Aorta (tissue), 5 donors: ENCODE measurements around the gene CEACAM3. TPM values are rescaled to one million over a fixed set of nuclear protein-coding genes. Genes with fewer than 3 reads are reported as not detected.

Experiments used
- ATAC-seq: fragments of 200-7000 bp; cut with Tn5 transposase; one replicate; pipeline ENCODE4 v1.9.1; 2022; ENCODE audit warnings: moderate library complexity; ENCODE audit not compliant: low FRiP score
- DNase-seq, 2 donors: peaks; one replicate each; pipeline ENCODE4 v3.0.0-alpha.2; 2020
- H3K27ac ChIP-seq, 2 donors: one replicate each; pipeline ENCODE4 v1.5.1; 2013; ENCODE audit warnings: low read length in 2 of 2, mild to moderate bottlenecking in 2 of 2, moderate library complexity in 2 of 2, control low read depth in 1 of 2, inconsistent platforms in 1 of 2, low read depth in 1 of 2
- H3K27me3 ChIP-seq, 2 donors: one replicate each; pipeline ENCODE4 v1.6.1; 2013; ENCODE audit warnings: control low read depth in 1 of 2, low read length in 1 of 2, mild to moderate bottlenecking in 1 of 2, moderate library complexity in 1 of 2; ENCODE audit not compliant: insufficient read depth in 2 of 2, control insufficient read depth in 1 of 2
- H3K36me3 ChIP-seq, 2 donors: one replicate each; pipeline ENCODE4 v1.6.1; 2013; ENCODE audit warnings: control low read depth in 1 of 2, low read length in 1 of 2, mild to moderate bottlenecking in 1 of 2; ENCODE audit not compliant: insufficient read depth in 2 of 2, control insufficient read depth in 1 of 2
- H3K4me1 ChIP-seq, 2 donors: one replicate each; pipeline ENCODE4 v1.6.1; 2013; ENCODE audit warnings: low read length in 2 of 2, control low read depth in 1 of 2, mild to moderate bottlenecking in 1 of 2, moderate library complexity in 1 of 2; ENCODE audit not compliant: insufficient read depth in 2 of 2, control insufficient read depth in 1 of 2
- H3K4me3 ChIP-seq, 2 donors: one replicate each; pipeline ENCODE4 v1.5.1; 2013; ENCODE audit warnings: low read length in 2 of 2, control low read depth in 1 of 2, mild to moderate bottlenecking in 1 of 2
- H3K9me3 ChIP-seq: one replicate; pipeline ENCODE4 v1.6.1; 2013; ENCODE audit warnings: mild to moderate bottlenecking, low read length; ENCODE audit not compliant: control insufficient read depth
- WGBS, 2 donors: extraction: QIAGEN DNeasy Blood & Tissue Kit; methylation state at CpG; one replicate each; pipeline ENCODE4 v1.1.7; 2013; 5-methylcytosine and 5-hydroxymethylcytosine counted together
- intact Hi-C, 2 donors: fragments of 100-400 bp; cut with DNase I; formaldehyde crosslinking; loops; one replicate each; pipeline versions ENCODE4 v1.14.2 to v1.15.0; 2022
- polyA plus RNA-seq, 2 donors: library from polyadenylated mRNA; stranded (reverse); fragments of 200-250 nt; gene quantifications; one replicate each; pipeline ENCODE4 v1.2.3, GENCODE V29; 2013
- total RNA-seq, 2 donors: library from RNA; stranded (reverse); fragmentation: NEBNext Ultra II Directional; extraction: Animal tissue kit (Norgen Biotek cat#: 25700); gene quantifications; one replicate each; pipeline ENCODE4 v1.2.1, GENCODE V29; 2021
- donor health status: healthy with polysubstance abuse.
- donor health status: Bipolar disorder and iron deficiency.
- donor health status: DM: no; HTN: no; CAD: no.
- donor health status: DM: no; HTN: no; CAD: no.
- donor health status: DM: yes; HTN: yes; CAD: no.

Gene CEACAM3
- total and polyA plus RNA-seq, 4 donors, result 0.39 to 0.99 TPM; not detected in 2

DNA sequence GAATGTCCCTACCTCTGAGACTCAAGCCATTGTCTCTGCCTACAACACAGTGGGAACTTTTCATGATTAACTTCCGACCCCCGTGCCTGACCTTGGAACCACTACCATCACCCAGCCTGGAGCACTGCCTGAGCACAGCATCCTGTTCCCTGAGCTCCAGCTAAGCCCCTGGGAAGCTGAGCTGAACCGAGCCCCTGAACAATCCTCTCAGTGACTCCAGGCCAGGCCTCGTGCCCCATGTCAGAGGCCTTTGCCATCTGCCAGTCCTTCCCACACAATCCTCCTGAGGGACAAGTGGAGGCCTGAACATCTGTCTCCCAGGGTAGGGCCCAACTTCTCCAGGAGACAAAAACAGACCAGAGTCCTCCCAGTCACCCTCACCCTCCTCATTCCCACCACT, 17.5 kb downstream of the CEACAM3 start:
- H3K4me1 ChIP-seq, result no peaks in the 10 kb centered on the region
- 49 to 56% methylated on average over 4 of the region's 4 CpGs for WGBS, 2 donors

GRCh38 chr19:41815301-41815700, 18.9 kb downstream of the CEACAM3 start:
- no peak for ATAC-seq
- H3K4me3 ChIP-seq, result no peak overlapping the region
- no peak overlapping the region for H3K27ac ChIP-seq
- no peaks in the 10 kb centered on the region for H3K36me3 ChIP-seq
- peak in 1 of 2 donors; percentile 9 for DNase-seq
- H3K9me3 ChIP-seq, result no peaks in the 10 kb centered on the region
- intact Hi-C loops, result no loop called here
- no peaks in the 10 kb centered on the region for H3K27me3 ChIP-seq
- no peaks in the 10 kb centered on the region for H3K4me1 ChIP-seq
- 61 to 79% methylated on average over 4 of the region's 4 CpGs for WGBS, 2 donors

More for the DNA sequence above, 17.5 kb downstream of the CEACAM3 start:
- Histone ChIP-seq H3K4me3 (no peak overlapping the region), H3K36me3 (no peaks in the 10 kb centered on the region), H3K27ac (no peak overlapping the region), H3K9me3 (no peaks in the 10 kb centered on the region), H3K27me3 (no peaks in the 10 kb centered on the region)
- ATAC-seq (no peak), DNase-seq (peak in 1 of 2 donors; percentile 40)
- intact Hi-C loops, result no loop called here

DNA sequence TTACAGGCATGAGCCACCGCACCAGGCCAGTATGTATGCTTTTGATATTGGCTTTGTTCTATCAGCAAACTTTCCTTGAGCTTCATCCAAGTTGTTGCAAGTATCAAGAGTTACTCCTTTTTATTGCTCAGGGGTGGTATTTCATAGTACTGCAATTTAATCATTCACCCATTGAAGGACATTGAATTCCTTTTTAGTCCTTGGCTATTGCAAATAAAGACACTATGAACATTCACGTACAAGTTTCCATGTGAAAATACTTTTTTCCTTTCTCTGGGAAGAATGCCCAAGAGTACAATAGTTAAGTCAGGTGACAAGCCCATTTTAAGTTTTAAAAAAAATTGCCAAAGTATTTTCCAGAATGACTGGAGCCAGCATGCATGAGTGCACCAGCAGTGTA, 20.4 kb downstream of the CEACAM3 start:
- WGBS, 2 donors, result 40 to 46% methylated on average over 2 of the region's 2 CpGs
- H3K27ac ChIP-seq, result no peak overlapping the region
- H3K27me3 ChIP-seq, result no peaks in the 10 kb centered on the region
- intact Hi-C loops, result no loop called here
- no peak overlapping the region for H3K4me3 ChIP-seq
- no peaks in the 10 kb centered on the region for H3K9me3 ChIP-seq
- ATAC-seq (no peak), DNase-seq (no peak)
- H3K36me3 ChIP-seq, result no peaks in the 10 kb centered on the region
- no peaks in the 10 kb centered on the region for H3K4me1 ChIP-seq

DNA sequence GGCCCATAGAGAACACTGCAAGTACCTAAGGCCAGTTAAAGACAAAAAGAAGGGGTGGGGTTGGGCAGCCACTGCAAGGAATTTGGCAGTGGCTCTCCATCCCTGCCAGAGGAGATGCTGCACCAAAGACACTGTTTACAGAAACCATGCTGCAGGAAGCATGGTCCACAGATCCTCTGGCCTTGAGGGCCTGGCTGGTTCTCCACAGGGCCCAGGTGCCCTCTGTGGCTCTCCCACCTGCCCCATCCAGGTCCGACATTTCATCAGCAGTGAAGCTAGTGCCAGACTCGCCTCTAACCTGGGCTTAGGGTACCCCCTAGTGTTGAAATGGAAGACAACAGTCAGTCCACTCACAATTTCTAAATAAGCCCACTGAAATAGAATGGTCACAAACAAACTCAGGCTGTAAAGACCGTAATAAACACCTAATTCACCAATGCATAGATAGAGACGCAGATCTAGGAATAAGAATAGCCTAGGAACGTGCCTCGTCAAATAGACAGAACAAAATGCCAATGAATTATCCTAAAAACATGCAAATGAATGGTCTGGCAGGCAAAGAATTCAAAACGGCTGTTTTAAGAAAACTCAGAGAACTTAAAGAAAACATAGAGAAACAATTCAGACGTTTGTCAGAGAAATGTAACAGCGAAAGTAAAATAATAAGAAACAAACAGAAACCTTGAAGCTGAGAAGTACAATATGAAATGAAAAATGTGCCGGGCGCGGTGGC, 24.8 kb downstream of the CEACAM3 start:
- H3K4me1 ChIP-seq, result no peaks in the 10 kb centered on the region

DNA sequence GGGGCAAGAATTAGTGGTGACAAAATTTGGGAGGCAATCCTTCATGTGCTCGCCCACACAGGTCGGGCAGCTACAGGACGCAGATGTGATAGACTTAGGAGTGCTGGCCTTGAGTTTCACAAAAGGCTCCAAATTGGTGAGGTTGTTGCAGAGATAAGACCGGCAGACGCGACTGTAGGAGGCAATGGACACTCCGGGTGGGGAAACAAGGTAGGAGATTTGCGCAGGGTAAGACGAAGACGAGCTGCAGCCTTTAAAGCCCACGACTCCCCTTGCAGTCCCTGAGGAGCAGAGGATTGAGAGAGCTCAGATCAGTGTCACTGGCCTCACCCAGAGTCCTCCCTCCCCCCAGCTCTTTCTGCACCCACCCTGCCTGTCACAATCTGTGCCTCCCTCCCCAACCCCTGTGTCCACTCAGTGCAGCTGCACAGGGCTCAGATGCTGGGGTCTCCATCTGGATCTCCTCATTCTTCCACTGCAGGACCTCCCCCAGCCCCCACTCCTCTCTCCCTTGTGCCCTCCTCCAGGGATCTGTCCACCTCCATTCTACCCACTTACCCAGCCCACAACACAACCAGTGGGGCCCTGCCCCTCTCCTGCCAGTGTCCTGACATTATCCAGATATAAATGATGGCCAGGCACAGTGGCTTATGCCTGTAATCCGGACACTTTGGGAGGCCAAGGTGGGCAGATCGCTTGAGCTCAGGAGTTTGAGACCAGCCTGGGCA, 41.8 kb downstream of the CEACAM3 start:
- intact Hi-C loops, result no loop called here
- Histone ChIP-seq H3K9me3 (no peaks in the 10 kb centered on the region), H3K4me1 (no peaks in the 10 kb centered on the region), H3K4me3 (no peak overlapping the region), H3K27me3 (no peaks in the 10 kb centered on the region), H3K36me3 (no peaks in the 10 kb centered on the region), H3K27ac (no peak overlapping the region)
- ATAC-seq (no peak), DNase-seq (no peak)
- 61 to 63% methylated on average over 13 of the region's 13 CpGs for WGBS, 2 donors

More for the DNA sequence above, 24.8 kb downstream of the CEACAM3 start:
- H3K36me3 ChIP-seq, result no peaks in the 10 kb centered on the region
- intact Hi-C loops, result no loop called here
- no peaks in the 10 kb centered on the region for H3K9me3 ChIP-seq
- ATAC-seq (peak; percentile 46), DNase-seq (peak in 1 of 2 donors; percentile 9)
- H3K27ac ChIP-seq, result no peak overlapping the region
- no peak overlapping the region for H3K4me3 ChIP-seq
- no peaks in the 10 kb centered on the region for H3K27me3 ChIP-seq
- WGBS, 2 donors, result 30 to 31% methylated on average over 12 of the region's 12 CpGs

DNA sequence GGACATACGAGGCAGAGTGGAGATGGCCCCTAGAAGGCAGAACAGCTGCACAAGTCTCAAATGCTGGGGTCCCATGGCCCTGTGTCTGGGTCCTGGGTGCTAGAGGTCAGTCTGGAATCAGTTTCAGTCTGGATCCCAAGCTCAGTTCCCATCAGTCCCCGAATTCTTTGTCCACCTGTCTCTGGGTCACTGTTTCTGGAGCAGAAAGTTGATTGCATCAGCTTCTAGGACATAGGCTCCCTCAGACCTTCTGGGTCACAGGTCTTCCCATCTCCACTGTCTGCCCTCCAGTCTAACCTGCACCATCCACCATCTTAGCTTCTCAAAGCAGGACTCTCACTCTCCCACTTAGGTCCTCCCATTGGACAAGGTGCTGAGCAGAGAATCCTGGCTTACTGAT, 42.8 kb downstream of the CEACAM3 start:
- Histone ChIP-seq H3K27ac (no peak overlapping the region), H3K36me3 (no peaks in the 10 kb centered on the region), H3K27me3 (no peaks in the 10 kb centered on the region), H3K4me3 (no peak overlapping the region), H3K9me3 (no peaks in the 10 kb centered on the region), H3K4me1 (no peaks in the 10 kb centered on the region)
- whole genome bisulfite sequencing, 2 donors, result 62 to 64% methylated on average over 2 of the region's 2 CpGs
- intact Hi-C loops, result no loop called here
- ATAC-seq (no peak), DNase-seq (no peak)

GRCh38 chr19:41843371-41843770, 47.0 kb downstream of the CEACAM3 start:
- H3K4me1 ChIP-seq, result no peaks in the 10 kb centered on the region
- no peak for ATAC-seq
- no peak overlapping the region for H3K4me3 ChIP-seq
- 64 to 69% methylated on average over 7 of the region's 7 CpGs for WGBS, 2 donors
- DNase-seq, result no peak
- intact Hi-C loops, result no loop called here
- no peaks in the 10 kb centered on the region for H3K9me3 ChIP-seq
- no peaks in the 10 kb centered on the region for H3K27me3 ChIP-seq
- no peaks in the 10 kb centered on the region for H3K36me3 ChIP-seq
- no peak overlapping the region for H3K27ac ChIP-seq

- Histone ChIP-seq H3K4me1 (no peaks in the 10 kb centered on the region), H3K27ac (no peak within 1 kb of the TSS), H3K9me3 (no peaks in the 10 kb centered on the region), H3K4me3 (no peak within 1 kb of the TSS), H3K36me3 (no peaks in the 10 kb centered on the region), H3K27me3 (no peaks in the 10 kb centered on the region)
- WGBS, 2 donors, result 79 to 80% methylated on average over 30 of the region's 30 CpGs
- intact Hi-C loops, result no loop called here
- ATAC-seq (no peak), DNase-seq (no peak)
Observed at GRCh38 chr19:41844601-41845000, 48.2 kb downstream of the CEACAM3 start, which contains the start of gene LYPD4. LYPD4 (minus strand) TSS chr19:41844683; CDS start chr19:41839285, 5,398 bp downstream.

DNA sequence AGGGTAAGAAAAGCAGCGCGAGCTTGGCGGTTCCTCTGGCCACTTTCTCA, 48.4 kb downstream of the CEACAM3 start, which contains the start of gene DMRTC2:
DMRTC2 (plus strand) TSS at position 42 of the 50 bp plus-strand sequence. CDS start 2,387 bp downstream, outside the sequence.
- DNase-seq, result no peak
- H3K9me3 ChIP-seq, result no peaks in the 10 kb centered on the region
- 93 to 96% methylated on average over 3 of the region's 3 CpGs for WGBS, 2 donors
- intact Hi-C loops, result no loop called here
- H3K4me1 ChIP-seq, result no peaks in the 10 kb centered on the region
- no peaks in the 10 kb centered on the region for H3K27me3 ChIP-seq
- no peak within 1 kb of the TSS for H3K4me3 ChIP-seq
- H3K27ac ChIP-seq, result no peak within 1 kb of the TSS
- ATAC-seq, result no peak
- H3K36me3 ChIP-seq, result no peaks in the 10 kb centered on the region
